Measurements from ENCODE around the gene DSTN. TPM values are rescaled to one million over a fixed set of nuclear protein-coding genes. Genes with fewer than 3 reads are reported as not detected.

DSTN gene
- total RNA-seq, 1 donor from 2014 or later: 878 TPM

DNA sequence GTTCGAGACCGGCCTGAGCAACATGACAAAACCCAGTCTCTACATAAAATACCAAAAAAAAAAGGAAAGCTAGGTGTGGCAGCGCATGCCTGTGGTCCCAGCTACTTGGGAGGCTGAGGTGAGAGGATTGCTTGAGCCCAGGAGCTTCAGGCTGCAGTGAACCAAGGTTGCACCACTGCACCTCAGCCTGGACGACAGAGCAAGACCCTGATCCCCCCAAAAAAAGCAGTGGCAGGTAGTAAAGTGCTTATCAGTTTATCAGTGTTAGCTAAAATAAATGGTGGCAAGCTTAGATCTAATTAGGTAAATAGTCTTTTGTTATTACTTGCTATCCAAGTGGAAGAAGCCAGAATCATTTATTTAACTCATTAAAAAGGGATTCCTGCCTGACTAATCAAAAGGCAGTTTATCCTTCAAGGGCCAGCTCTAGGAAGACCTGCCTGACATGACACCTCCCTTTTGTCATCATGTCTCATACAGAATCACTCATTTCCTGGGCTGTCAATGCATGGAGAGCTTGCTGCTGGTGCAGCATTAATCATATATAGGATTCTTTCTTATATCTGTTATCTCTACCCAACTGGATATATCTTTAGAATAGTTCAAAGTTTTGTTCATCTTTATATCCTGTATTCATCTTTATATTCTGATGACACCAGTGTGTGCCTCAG lies 9.6 kb downstream of the DSTN start:
- no peak for DNase-seq (ENCODE audit: low spot score)

DNA sequence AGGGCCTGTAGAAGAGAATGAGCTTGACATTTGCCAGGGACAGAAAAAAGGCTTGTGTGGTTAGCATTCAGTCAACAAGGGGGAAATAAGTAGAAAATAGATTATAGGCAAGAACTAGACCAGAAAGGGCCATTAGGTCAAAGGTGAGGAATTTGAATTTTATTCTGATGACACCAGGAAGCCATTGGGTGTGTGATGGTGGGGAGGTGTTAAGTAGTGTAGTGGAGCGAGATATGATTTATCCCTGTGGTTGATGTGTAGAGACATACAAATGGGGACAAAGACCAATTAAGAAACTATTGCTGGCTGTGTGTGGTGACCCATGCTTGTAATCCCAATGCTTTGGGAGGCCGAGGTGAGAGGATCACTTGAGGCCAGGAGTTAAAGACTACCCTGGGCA lies 11.0 kb downstream of the DSTN start:
- DNase-seq (ENCODE audit: low spot score): no peak

DNA sequence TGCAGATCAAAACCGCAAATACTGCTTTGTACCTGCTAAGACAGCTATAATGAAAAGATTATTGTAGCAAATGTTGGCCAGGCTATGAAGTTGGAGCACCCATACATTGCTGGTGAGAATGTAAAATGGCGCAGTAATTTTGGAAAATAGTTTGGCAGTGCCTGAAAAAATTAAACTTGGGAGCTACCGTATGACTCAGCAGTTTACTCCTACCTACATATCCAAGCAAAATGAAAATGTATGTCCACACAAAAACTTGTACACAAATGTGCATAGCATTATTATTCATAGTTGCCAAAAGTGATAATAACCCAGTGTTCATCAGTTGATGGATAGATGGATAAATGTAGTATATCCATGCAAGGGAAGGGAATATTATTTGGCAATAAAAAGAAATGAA lies 13.3 kb downstream of the DSTN start:
- DNase-seq (ENCODE audit: low spot score): no peak

DNA sequence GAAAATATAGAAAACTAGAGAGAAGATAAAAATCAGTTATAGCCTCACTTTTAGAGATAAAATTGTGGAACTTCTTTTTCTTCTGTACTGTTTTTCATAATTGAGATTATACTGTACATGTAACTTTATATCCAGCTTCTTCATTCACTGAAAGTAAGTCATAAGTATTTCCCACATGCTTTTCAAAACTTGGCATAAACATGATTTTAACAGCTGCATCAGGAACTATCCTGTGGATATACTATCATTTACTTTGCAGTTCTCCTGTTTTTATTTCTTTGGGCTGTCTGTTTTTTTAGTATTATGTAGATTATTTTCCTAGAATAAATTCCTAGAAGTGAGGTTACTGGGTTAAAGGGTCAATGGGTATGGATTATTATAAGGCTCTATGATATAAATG lies 14.8 kb downstream of the DSTN start:
- DNase-seq (ENCODE audit: low spot score): no peak

DNA sequence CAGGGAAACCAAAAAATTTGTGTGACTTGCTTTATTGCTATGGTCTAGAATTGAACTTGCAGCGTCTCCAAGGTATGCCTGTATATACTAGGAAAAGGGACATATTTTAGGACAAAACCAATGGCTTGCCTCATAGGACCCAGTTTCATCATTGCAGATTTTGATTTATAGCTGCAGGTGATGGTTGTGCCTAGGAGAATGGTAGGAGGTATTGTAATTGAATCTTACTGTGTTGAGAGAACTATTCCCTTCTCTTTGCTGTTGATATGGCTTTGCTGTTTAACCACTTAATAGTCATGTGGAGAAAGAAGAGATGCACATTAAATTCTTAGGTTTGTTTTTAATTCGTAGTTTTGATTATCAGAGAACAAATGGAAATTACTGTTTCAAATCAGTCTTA lies 16.4 kb downstream of the DSTN start:
- no peak for DNase-seq (ENCODE audit: low spot score)

DNA sequence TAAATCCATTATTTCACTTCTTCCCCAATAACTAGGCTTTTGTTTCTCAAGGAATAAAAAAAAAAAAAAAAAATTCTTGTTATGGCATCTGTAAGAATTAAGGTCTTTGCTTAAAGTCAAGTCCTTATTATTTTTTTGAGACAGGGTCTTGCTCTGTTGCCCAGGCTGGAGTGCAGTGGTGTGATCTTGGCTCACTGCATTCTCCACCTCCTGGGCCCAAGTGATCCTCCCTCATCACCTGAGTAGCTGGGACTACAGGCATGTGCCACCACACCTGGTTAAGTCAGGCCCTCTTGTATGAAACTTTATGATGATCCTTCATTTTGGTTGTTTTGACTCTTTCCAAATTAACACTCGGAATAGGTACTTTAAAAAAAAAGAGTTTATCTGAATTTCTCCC lies 17.3 kb downstream of the DSTN start:
- no peak for DNase-seq (ENCODE audit: low spot score)

DNA sequence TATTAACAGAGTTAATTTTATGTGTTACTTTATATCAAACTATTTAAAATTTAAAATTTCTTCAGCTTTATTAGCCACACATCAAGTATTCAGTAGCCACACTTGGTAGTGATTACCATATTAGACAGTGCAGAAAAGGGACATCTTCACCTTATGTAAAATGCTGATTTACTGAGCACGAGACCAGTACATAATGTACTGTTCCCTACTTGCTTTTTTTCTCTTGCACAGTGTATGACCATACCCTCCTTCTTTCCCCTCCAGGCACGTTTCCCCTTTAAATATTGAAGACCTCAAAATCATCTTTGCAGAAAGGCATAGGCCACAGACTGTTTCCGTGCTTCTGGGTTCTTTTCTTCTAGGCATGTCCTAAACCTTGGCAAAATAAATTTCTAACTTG lies 17.9 kb downstream of the DSTN start:
- DNase-seq (ENCODE audit: low spot score): no peak

DNA sequence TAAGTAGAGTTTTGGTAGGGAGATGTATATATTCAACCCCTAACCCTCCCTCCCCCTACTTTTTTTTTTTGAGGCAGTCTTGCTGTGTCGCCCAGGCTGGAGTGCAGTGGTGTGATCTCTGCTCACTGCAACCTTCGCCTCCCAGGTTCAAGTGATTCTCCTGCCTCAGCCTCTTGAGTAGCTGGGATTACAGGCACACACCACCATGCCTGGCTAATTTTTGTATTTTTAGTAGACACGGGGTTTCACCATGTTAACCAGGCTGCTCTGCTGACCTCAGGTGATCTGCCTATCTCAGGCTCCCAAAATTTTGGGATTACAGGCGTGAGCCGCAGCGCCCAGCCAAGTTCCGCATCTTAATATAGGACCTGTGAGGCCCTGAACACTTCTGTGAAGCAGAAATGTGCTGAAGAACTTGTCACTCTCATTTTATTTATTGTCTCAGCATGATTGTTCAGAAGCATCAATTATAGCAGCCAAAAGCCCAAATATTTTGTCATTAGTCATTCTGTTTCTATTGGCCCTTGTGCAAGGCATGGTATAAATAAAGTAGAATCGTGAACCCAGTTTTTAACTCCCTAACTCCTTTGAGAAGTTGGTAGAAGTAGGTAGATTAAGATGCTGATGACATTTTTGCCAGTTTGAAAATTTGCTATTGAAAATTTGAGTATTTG lies 19.4 kb downstream of the DSTN start:
- no peak for DNase-seq (ENCODE audit: low spot score)

DNA sequence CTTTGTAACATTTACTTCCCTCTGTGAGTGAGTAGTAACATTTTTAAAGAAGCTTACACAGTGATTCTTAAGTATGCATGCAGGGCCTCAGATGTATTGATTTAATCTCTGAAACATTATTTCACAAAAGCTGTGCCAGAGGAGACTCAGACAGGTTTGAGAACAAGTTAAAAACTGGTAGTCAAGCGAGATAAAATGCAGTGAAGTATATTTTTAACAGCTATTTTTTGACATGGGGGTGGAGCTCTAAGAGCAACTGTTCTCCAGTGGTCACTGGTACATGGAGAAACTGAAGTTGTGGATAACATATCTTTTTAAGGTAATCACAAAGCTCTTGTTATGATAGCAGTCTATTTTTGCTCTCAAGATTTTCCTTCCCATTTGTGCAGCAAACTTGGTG lies 20.4 kb downstream of the DSTN start:
- DNase-seq (ENCODE audit: low spot score): peak; percentile 48

DNA sequence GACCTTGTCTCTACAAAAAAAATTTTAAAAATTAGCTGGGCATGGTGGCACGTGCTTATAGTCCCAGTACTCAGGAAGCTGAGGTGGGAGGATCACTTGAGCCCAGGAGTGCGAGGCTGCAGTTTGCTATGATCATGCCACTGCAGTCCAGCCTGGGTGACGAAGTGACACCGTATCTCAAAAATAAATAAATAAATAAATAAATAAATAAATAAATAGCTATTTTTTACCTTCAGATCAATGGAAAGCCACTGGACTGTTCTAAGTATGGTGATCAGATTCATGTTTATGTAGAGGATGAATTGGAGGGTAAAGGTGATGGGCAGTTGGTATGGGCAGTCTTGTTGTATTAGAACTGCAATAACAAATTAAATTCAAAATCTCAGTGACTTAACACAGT lies 24.0 kb downstream of the DSTN start:
- no peak for DNase-seq (ENCODE audit: low spot score)

DNA sequence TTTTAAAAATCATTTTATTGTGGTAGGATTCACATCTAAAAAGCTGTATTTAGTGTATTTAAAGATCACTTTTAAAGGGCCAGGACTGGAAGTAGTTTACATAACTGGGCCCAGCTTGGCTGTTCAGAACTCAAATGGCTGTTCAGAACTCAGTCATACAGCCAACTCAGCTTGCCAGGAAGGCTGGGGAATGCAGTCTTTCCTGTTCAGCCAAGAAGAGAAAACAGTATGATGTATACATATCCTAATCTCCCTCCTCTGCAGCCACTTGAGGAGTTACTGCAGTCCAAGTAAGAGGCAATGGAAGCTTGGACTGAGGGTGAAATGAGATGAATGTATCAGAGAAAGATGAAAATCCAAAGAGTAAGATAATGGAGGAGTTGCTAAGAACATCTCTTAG lies 24.6 kb downstream of the DSTN start:
- DNase-seq (ENCODE audit: low spot score): peak; percentile 71

DNA sequence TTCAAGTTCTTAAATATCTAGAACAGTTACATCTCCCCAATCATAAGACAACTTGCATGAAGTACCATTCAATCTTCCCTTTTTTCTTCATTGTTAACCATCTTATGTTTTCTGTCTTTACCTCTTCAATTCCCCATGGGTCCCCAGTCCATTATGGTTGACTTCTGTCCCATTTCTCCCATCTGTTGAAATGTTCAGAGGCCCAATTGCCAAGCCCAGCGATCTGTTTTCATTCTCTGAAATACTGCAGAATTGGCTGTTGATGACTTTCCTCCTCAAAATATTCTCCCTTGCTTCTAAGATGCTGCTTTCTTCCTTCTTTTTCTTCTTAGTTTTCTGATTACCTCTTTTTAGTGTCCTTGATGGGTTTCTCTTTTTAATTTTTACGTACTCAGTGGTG lies 26.0 kb downstream of the DSTN start:
- DNase-seq (ENCODE audit: low spot score): no peak

DNA sequence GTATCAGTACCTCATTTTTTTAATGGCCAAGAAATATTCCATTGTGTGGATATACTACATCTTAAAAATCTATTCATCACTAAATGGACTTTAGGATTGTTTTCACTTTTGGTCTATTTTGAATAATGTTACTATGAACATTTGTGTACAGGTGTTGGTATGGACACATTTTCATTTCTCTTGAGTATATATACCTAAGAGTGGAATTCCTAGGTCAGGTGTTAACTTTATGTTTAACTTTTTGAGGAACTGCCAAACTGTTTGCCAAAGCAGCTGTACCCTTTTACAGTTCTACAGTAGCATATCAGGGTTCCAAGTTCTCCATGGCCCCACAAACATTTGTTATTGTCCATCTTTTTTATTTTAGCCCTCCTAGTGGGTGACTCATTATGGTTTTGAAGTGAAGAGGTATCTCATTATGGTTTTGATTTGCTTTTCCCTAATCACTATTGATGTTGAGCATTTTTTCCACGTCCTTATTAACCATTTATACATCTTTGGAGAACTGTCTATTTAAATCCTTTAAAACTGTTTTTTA lies 28.2 kb downstream of the DSTN start:
- no peak for DNase-seq (ENCODE audit: low spot score)

DNA sequence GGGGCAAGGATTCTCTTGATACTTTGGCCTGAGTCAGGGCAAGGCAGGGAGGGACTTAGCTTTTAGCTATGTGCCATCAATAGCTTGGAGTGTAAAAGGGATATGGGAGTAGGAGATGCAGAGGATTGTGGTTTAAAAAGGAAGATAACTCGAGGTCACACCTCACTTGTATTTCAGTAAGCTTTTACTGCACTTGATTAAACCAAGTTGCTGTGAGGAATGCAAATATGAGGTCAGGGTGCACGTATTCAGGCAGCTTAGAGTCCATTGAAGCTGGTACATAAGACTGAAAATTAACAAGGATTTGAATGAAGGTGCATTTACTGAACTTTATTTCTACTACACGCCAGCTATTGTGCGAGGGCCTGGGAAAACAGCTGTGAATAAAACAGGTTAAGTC lies 32.1 kb downstream of the DSTN start:
- no peak for DNase-seq (ENCODE audit: low spot score)

DNA sequence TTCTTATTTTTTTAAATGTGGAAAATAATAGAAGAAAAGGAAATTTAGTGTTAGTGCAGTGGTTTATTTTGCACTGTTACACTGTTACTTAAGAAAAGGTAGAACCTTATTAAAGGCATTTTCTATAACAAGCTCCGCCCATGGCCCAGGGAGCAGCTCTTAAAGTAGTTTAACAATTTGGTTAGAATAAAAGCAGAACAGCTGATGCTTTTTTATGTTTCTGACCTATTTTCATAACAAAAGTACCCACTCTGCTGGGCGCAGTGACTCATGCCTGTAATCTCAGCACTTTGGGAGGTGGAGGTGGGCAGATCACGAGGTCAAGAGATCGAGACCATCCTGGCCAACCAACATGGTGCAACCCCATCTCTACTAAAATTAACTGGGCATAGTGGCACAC lies 32.6 kb downstream of the DSTN start:
- DNase-seq (ENCODE audit: low spot score): no peak

DNA sequence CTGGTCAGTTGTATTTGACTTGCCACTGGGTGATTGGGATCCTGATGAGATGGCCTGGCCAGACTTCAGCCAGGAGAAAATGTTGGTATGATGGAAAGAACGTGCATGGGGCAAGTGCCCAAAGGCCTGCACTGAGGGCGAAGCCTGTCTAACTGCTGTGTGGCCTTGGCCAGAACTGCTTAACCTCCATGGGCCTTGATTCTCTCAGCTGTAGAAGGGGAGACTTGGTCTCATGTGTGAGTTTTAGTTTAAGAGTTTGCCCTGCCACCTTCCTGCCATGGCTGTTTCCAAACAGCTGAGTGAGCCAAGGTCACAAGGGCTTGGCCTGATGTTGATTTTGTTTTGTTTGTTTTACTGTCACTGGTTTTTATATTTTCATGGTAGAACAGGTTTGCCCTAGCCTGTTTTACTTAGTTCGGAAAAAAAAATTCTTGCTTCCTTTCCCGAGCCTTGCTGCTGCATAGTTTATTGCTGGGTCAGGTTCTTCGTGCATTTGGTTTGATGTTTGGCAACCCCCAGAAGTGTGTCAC lies 35.3 kb downstream of the DSTN start:
- DNase-seq (ENCODE audit: low spot score): no peak

DNA sequence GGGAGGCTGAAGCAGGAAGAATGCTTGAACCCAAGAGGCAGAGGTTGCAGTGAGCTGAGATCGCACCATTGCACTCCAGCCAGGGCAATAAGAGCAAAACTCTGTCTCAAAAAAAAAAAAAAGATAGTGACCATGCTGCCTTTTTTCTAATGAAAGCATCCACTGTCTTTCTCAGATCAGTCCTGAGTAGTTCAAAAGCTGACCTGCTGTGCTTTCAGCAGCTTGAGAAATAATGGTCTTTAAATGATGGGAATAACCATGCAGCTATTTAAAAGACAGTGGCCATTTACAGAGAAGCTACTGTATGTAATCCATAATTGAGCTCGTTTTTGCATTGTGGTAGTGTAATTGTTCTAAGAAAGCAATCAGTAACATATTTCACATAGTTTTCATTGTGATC lies 36.1 kb downstream of the DSTN start:
- no peak for DNase-seq (ENCODE audit: low spot score)

DNA sequence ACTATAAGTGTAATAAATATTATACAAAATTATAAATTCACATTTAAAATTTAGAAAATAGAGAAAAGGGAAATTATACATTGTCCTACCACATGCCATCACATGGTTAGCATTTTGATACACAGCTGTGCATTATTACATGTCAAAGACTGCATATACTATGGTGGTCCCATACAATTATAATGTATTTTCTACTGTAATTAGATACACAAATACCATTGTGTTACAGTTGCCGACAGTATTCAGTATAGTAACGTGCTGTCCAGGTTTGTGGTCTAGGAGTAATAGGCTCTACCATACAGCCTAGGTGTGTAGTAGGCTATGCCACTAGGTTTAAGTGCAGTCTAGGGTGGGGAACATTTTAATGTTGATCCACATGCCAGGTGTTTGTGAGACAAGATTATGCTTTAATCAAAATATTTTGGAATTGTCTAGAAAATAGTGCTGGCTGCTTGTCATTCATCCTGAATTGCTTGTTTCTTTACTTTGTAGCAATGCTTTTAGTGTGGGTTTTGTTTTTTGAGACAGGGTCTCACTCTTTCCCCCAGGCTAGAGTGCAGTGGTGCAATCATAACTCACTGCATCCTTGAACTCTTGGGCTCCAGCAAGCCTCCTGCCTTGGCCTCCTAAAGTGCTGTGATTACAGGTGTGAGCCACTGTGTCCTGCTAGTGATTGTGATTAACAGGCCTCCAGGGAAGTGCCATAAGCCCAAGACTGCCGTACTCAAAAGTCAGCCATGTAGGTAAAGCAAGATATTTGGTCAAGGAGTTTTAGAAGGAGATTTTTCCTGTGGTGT lies 39.0 kb downstream of the DSTN start:
- DNase-seq (ENCODE audit: low spot score): no peak

DNA sequence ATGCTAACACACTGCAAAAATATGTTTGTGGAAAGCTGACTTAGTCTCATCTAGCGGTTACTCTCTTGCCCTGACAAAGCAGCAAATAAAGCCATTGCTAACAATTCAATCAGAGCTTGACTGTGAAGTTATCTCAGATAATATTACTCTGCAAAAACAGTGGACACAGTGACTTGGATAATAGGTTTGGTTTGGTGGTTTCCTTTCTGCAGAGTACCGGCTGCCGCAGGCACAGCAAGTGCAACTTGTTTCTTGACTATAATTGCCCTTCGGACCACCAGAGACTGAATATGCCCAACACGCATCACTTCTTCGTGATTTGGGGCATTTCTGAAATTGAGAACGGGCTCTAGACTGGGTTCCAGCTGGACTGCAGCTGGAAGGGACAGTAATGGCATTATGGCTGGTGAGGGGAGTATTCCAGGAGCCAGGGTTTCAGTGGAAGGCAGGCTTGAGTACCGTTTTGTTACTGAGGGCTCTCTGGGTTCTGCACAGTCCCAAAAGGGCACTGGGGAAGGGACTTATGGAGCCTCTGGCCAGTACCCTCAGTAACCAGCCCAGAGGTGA lies 40.0 kb downstream of the DSTN start:
- DNase-seq (ENCODE audit: low spot score): no peak

DNA sequence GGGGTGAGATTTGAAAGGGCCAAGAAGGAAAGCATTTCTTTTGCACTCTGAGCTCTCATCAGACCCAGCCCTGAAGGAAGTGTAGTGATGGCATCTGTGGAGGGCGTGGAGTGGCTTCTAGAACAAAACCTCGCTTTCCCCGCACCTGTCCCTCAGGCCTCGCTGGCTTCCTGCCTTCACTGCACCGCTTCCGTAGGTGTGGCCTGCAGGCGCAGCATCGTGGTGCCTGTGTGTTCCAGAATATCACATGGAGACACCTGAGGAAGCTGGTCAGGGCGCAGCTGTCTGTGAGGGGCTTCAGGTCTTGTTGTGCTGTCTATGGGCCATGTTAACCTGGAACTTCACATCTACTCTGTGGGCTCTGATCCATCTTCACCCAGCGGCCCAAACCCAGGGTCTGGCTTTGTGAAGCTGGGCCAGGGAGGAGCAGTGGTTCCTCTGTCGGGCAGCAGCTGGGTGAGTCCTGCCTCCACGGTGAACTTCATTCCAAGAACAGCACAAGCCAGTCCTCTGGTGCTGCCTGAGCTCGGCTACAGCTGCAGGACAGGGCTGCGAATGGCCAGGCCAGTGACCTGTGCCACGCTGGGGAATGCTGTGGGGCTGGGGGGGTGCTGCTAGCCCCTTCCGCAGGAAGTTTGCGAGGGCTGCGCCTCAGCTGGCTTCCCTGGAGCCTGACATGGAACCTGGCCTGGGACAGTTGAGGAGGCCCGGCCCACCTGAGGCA lies 40.9 kb downstream of the DSTN start:
- no peak for DNase-seq (ENCODE audit: low spot score)

DNA sequence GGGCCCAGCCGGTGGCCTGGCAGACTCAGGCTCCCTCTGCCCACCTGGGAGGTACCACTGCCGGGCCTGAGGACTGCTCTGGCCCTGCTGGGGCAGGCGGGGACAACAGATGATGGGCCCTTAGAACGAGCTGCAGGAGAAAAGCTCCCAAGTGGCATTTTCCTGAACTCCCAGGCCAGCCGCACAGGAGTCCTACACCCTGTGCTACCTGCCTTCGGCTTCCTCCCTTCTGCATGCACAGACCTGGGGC lies 41.3 kb downstream of the DSTN start:
- no peak for DNase-seq (ENCODE audit: low spot score)
